SKM-1 (cell line): ENCODE data around the gene GPRIN1.

ENCODE experiments used
- DNase-seq: peaks from one replicate; lab custom pipeline; 2025; ENCODE audit not compliant: unreplicated experiment; lab: John Stamatoyannopoulos, UW

GPRIN1 gene

DNA sequence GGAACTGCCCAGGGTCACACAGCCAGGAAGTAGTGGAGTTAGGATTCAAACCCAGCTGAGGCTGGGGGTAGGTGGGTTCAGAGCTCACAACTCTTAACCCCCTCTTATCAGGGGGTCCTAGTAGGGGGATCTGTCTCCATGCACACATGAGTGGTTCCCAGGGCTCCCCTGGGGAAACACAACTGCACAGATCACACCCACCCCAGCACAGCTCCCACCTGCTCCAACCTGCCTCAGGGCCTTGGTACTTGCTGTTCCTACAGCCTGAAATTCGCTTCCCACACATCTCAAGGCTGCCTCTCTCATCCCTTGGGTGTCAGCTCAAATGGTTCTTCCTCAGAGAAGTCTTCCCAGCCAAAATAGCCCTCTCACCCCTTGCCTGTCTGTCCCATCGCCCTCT lies 15.6 kb upstream of the GPRIN1 start:
- DNase-seq: no peak

DNA sequence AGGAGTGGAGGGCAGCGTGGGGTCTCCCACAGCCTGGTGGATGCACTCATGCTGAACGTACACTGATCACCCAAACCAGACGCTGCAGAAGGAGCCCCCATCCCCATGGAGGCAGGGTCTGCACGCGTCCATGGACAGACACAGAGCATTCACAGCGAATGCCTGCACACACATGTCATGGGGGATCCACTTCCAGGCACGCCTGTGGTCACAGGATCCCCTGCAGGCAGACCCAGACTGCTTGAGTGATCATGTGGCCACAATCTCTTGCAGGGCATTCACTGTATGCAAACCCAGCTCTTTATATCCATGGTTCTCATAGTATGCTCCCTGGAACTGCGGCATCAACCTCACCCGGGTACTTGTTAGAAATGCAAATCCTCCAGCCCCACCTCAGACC lies 15.0 kb upstream of the GPRIN1 start:
- no peak for DNase-seq

DNA sequence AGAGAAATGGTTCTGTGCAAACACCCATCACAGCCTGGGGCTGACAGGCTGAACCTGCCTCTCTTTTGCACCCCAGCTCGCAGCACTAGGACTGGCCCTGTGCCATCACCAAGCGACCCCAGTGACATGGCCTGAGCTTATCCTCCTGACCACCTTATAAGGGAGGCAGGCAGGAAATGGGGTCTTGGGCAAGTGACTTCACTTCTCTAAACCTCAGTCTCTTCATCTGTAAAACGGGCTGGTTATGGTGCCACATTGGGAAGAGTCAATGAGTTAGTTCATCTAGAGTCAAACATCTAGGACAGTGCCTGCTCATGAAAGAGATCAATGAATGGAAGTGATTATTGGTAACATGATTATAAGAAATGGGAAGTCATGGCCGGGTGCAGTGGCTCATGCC lies 14.2 kb upstream of the GPRIN1 start:
- DNase-seq: no peak

DNA sequence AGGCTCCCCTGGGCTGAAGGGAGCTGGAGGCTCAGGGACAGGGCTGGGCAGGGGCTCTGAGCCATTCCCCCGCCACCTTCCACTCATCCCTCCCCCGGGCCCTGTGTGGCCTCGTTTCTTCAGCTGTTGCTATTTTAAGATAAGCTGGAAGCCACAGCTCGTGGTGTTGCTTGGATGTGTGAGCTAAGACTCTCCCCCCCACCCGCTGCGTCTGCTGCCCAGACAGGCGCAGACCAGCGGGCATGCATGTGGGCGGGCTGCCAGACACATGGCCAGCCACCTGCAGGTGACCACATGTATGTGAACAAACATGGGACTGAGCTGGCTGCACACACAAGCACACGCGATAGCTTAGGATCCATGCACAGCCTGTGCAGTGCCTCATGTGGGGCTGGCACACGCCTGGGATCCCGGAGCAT lies 11.7 kb upstream of the GPRIN1 start:
- no peak for DNase-seq

DNA sequence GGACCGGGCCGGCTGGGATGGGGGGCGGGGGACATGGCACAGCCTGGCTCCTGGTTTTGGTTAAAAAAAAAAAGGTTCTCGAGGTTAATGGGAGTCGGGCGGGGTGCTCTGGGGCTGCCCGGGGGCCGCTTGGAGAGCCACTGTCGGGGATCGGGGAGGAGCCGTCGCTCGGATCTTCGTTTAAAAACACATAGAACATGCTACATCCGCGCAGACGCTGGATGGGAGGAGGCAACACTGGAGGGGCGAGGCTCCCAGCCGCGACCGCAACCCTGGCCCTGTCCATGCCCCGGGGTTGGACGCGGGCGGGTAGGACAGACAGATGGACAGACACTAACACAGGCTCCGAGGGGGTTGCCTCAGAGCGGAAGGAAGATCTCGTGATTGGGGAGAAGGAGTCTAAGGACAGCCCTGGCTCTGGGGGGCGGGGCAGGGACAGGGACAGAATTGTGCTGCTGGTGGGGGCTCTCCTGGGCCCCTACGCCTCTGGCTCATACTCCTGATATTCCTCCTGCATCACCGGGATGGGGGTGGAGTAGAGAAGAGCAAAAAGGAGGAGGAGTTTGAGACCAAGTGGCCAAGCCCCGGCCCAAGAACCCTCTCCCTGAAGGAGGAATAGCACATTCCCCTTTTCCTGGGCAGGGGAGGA lies 10.5 kb upstream of the GPRIN1 start:
- no peak for DNase-seq

DNA sequence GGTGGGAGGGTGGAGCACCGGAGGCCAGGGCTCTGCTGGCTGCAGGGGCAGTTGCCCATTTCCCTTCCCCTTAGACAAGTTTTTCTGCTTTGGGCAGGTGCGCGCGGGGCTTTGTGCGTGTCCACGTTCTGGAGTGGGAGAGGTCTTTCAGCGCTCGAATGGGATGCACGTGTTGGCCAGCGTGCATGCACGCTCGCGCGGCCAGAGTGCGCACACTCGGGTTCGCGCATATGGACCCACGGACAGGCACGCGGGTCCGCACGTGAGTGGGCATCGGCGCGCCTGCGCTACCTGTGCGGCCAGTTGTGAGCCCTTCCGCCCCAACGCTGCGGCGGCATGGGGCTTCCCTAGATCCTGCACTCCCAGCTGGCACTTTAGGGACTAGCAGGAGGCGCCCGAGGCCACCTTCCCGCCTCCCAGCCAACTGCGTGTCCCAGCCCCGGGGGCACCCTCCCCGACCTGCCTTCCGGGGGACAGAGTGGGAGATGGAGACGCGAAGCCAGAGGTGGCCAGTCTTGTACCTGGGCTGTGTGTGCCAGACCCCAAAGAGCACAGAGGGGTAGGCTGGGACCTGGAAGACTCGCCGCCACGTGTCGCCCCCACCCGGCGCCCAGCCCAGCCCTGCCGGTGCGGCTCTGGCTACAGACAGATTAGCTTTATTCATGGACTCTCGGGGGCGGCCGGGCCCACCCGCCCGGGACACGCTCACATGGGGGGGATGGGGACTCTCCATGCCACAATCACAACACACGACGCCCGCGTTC lies 9.8 kb upstream of the GPRIN1 start:
- no peak for DNase-seq

DNA sequence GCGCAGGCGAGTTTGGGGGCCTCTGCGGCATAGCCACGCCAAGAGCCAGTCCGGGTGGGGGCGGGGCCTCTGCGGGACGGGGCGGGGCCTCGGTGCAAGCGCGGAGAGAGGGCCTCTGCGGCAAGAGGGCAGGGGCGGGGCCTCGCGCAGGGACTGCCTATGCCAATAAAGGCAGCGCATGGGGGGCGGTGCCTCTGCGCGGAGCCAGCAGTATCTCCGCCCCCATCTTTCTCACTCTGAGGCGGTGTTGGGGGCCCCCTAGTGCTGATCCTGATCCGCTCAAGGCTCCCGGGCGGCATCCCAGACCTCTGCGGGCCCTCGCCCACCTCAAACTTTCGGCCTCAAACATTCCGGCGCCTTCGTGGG lies 9.2 kb upstream of the GPRIN1 start:
- DNase-seq: peak; percentile 23

DNA sequence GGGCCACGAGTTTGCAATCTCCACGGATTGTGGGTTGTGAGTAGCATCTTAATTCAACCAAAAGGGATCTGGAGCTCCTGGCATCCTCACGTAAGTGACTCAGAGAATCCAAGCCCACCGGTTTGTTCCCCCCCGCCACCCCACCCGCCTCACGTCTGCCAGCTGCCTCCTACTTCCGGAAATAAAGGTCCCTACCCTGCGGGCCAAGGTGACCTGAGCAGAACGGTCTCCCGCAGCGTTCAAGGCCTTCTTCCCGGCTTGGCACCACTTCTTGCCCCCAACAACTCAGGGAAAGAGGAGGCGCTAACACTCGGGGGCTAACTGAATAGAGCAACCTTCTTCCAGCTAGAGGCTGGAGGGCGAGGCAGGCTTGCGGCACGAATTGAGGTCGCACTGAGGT lies 8.8 kb upstream of the GPRIN1 start:
- no peak for DNase-seq

DNA sequence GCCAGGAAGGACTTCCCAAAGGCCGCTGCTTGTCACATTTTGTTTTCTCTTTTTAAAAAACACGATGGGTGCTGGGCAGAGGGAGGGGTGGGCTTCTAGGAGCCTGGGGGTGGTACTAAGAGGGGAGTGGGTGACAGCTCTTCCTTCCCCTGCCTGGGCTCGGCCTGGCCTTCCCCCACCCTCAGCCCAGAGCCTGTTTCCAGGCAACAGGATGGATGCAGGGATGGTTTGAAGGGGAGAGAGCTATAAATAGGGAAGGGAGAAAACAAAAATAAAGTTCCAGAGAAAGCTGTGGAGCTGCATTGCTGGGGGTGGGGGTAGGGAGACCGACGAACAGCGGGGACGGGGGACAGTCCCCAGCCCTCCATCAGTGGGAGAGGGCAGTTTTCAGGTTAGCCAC lies 6.6 kb upstream of the GPRIN1 start:
- no peak for DNase-seq

DNA sequence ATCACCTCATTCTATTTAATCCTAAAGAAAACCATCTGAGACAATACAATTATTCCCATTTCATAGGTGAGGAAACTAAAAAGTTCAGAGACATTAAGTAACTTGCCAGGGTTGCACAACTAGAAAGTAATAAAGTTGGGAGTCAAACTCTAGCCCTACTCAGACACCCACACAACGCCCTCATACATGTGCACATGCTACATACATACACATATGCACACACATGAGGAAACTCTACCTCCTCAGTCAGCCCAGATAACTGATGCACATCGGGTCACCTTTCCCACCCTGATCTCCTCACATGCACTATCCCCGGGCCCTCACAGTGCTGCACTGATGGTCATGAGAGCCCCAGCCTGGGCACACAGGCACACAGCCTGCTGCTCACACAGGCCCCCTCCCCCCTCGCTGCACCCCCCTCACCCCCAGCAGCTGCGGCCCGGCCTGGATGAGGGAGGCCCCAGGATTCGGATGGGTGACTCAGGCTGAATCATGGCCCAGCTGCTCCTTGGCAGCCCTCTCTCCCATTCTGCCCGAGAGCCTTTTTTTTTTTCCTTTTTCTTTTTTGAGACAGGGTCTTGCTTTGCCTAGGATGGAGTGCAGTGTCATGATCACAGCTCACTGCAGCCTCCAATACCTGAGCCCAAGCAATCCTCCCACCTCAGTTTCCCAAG lies 5.0 kb upstream of the GPRIN1 start:
- DNase-seq: no peak

DNA sequence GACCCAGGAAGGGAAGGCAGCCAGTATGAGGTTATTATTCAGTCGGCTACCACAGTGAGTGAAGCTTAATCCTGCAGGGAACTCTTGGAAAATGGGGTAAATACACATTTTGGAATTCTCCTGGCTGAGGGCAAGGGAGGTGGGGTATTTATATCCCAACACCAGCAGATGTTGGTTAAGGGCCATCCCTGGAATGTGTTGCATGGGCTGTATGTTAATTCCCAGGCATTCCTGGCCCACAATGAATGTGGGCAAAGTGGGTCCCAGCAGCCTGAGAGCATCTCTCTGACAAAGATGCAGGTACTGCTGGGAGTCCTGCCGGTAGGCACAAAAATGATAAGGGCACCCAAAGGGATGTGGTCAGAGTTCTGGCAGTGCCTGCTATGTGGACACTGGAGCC lies 2.9 kb upstream of the GPRIN1 start:
- DNase-seq: no peak

DNA sequence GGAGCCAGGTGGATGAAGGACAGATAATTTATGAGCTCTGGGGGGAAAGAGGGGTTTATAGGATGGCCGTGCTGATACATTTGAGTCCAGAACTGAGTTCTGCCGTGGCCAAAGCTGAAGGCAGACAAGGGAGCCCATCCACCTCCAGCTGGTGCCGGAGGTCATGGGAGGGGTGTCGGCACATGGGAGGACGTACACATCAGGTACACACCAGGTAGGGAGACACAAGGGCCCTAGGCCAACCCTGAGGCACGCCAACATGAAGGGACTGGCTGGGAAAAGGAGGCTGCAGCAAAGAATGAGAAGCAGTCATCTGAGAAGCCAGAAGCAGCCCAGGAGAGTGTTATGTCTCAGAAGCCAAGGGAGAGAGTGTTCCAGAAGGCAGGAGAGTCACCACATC lies 2.1 kb upstream of the GPRIN1 start:
- DNase-seq: no peak

DNA sequence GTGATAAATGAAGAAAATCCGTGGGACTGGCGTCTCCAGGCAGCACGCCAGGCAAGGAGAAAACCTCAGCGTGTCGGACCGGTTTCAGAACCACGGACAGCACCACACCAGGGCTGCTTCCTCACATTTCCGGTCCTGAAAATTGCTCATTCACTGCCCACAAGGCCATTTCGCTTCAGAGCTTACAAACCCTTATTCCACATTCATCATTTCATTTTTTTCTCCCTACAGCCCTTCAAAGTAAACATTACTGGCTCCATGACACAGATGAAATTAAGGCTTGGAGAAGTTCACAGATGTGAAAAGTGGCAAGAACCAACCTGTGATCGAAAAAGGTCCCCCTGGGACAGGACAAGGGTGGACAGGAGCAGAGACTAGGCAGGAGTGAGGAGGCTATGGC lies 1.5 kb upstream of the GPRIN1 start:
- peak; percentile 17 for DNase-seq

DNA sequence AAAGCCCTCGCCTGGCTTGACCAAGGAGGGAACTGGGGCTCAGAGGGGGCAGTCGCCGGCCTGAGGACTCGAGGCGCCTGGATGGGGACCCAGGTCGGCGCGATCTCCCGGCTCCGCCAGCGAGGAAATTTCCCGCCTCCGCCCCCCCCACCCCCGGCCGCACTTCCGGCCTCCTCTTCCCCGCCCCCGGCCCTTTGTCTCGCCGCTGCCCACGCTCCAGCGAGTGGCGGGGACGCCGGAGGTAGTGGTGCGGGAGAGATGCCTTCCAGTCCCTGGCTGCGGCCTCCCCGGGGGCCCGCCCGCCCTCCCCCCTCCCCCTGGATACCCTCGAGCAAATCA lies 448 bp upstream of the GPRIN1 start:
- DNase-seq: no peak

DNA sequence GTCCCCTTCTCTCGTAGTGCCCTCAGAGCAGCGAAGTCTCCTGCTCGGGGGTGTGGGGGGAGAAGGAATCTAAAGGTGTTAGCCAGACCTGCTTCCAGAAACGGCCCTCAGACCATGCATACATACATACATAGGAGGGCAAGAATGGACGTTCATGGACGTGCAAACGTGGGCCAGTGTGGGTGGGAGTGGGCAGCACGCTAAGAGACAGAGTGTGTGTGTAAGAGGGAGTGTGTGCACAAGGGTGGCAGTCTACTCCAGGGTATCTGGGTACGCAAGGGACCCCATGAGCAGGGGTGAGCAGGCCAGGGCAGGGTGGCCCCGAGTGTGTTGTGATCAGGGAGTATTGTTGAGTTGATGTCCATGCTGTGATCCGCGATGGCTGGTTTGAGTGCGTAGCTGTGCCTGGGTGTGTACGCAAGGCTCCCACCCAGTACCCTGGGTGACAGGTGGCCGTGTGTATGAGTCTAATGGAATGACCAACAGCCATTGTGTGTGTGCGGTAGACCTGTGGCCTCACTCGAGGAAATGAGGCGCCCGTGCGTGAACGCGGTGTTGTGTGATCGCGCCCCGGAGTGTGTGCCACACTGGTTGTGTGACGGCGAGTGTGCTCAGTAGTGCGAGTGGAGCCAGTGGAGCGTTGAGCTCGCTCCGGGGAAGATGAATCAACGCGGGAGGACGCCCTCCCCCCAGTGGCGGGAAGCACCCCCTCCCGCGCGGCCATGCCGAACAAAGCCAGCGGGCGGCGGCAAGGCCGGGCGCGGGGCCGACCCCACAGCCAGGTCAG lies 826 bp downstream of the GPRIN1 start:
- DNase-seq: no peak

DNA sequence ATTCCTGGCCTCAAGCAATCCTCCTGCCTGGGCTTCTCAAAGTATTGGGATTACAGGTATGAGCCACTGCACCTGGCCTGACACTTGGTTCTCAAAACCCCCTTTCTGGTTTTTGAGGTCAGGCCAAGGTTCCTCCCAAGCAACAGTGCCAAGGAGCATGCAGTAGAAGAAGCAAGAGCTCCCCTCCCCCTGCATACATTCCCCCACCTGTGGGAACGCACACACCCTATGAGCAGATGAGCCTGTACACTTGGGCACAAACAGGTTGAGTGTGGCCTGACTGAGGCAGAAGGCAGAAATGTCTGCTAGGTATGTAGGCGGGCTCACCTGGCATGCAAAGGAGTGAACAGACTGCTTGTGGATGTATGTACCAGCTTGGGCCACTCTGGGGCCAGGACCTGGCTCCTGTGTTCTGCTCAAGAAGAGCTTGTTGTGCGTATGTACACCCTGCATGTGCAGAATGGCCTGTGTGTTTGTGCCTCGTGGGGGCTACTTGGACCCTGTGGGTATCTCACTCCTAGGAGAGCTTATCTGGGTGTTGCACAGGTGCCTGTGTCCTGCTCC lies 1.7 kb downstream of the GPRIN1 start:
- no peak for DNase-seq

DNA sequence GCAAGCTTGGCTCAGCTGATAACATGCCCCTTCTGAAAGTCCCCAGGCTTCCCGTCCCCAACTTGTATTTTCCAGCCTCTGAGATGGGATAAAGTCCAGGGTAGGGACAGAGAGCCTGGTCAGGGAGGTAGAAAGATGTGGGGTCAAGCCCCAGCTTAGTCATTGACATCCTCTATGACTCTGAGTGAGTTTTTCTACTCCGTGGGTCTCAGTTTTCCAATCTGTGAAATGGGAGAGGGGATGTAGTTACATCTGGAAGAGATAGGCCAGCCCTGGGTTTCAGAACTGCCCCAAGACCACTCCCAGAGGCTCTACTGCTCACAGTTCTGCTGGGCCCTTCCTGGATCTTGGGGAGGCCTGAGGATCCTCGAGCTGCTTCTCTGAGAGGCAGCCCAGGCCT lies 3.1 kb downstream of the GPRIN1 start:
- no peak for DNase-seq

DNA sequence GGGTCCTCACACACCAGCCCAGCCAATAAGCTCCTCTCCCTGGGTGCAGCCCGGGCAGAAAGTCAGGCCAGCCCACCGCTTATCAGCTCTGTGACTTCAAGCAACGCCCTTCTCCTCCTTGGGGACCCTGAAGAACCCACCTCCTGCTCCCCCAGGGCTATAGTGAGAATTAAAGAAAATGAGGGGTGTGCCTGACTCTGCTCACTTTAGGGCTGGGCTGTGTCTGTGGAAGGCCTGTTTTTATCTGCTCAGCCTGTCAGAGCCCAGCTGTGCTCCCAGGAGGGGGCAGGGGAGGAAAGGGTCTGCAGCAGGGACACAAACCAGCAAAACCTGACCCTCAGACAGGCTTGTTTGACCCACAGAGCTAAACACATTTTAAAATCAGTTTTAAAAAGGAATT lies 3.9 kb downstream of the GPRIN1 start:
- no peak for DNase-seq

DNA sequence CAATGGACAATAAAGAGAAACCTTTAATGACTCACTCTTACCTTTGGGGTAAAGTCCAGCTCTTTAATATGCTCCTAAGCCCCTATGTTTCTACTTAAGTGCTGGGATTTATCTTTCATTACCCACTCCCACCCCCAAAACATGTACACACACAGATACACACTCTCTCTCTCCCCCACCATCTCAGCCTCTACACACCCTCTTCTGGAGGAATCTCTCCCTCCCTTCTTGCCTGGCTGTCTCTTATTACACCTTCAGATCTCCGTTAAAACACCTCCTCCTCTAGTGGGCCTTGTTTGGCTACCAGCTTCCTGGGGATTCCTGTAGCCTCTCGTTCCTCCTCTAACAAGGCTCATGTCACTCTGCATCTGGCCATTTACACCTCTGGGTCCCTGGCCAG lies 6.9 kb downstream of the GPRIN1 start:
- DNase-seq: no peak

DNA sequence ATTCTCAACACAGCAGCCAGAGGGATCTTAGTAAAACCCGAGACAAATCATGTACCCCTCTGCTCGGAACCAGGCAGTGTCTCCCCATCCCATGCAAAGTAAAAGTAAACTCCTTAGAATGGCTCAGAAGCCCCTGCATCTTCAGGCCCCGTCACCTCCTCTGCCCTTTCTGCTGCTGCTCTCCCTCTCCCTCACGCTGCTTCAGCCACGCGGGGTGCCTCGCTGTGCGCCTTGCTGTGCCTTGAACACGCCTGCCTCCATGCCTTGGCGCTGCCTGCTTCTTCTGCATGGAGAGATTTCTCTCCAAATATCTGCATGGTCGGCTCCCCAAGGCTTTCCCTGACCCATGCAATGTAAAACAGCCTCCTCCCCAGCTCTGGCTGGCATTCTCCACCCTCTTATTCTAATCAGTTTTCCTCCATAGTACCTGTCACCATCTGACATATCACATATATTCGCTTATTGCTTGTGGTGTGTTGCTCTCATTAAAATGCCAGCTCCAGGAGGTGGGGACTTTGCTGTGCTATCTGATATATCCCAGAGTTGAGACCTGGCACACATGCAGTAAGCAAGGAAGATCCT lies 8.0 kb downstream of the GPRIN1 start:
- DNase-seq: no peak
